Amniotic stem cell (primary cell): ENCODE data around the gene POLE2.
"Not testable (repeated sequence)": the region's sequence is repeated elsewhere in the genome, so short reads cannot be mapped to it uniquely, and the experiment has no call there.

Experiments
- DNase-seq: peaks from one replicate; lab custom pipeline; 2025; lab: John Stamatoyannopoulos, UW

The POLE2 gene

DNA sequence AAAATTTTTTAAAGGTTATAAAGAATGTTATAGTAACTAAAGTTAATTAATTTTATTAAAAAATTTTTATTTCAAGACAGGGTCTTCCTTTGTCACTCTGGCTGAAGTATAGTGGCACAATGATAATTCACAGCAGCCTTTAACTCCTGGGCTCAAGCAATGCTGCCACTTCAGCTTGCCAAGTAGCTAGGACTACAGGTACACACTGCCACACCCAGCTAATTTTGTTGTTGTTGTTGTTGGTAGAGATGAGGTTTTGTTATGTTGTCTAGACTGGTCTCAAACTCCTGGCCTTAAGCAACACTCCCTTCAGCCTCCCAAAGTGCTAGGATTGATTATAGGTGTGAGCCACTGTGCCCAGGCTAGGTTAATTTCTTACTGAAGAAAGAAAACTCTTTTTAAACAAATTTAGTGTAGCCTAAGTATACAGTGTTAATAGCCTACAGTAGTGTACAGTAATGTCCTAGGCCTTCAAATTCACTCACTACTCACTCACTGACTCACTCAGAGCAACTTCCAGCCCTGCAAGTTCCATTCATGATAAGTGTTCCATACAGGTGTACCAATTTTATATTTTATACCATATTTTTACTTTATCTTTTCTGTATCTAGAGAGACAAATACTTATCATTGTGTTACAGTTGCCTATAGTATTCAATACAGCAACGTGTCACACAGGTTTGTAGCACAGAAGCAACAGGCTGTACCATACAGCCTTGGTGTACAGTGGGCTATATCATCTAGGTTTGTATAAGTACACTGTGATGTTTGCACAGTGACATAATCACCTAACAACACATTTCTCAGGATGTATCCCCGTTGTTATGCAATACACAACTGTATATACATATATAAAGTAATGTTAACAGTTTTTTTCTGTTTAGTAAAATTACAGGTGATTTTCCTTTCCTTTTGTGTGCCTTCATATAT is 28.2 kb downstream of the POLE2 start:
- DNase-seq = no peak

DNA sequence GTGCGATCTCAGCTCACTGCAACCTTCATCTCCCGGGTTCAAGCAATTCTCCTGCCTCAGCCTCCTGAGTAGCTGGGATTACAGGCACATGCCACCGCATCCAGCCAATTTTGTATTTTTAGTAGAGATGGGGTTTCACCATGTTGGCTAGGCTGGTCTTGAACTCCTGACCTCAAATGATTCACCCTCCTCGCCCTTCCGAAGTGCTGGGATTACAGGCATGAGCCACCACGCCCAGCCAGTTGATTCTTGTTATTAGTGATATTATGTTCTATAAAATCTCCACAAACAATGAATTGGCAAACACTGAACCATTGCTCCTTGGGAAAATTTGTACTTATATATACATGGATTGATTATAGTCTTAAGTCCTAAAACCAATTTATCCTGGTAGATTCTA is 30.5 kb downstream of the POLE2 start:
- DNase-seq = not testable (repeated sequence)

DNA sequence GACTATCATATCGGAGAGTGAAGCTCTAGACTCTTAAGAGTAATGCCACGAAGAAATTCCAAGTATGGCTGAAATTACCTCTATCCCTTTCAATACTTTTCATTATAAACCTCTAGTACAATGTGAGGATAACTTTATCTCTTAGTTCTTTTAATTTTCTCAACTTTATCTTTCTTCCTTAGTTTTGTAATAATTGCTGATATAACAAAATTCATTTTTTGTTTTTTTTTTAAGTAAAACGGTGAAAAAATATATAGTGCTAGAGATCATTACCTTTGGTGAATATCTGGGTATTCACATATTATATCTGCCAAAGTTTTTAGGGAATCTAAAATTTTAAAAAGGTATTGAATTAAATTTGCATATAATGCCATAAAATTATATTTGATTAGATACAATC is 33.5 kb downstream of the POLE2 start:
- no peak for DNase-seq

DNA sequence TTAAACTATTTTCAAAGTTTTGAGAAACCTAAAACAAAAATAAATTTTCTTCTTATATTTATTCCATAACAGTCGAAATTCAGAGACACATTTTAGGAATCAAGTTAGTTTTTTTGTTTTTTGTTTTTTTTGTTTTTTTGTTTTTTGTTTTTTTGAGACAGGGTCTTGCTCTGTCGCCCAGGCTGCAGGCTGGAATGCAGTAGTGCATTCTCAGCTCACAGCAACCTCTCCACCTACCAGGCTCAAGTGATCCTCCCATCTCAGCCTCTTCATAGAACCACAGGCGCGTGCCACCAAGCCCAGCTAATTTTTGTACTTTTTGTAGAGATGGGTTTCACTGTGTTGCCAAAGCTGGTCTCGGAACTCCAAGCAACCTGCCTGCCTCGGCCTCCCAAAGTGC is 34.5 kb downstream of the POLE2 start:
- no peak for DNase-seq

DNA sequence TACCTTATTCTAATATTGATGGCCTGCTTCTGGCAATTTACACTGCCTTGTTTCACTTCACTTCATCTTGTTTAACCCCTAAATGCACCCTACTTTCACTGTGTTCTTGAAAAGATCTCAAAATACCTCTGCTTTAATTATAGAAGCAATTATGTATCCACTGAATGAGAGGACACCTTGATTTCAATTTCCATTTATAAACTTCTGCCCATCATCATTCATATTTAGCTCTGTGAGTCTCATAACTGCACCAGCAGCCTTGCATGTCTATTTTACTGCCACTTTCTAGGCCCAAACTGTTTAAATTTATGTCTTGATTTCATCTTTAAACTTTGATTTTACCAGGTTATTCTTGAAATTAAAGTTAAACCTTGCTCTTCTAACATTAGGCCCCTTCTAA is 45.9 kb downstream of the POLE2 start:
- DNase-seq = no peak

DNA sequence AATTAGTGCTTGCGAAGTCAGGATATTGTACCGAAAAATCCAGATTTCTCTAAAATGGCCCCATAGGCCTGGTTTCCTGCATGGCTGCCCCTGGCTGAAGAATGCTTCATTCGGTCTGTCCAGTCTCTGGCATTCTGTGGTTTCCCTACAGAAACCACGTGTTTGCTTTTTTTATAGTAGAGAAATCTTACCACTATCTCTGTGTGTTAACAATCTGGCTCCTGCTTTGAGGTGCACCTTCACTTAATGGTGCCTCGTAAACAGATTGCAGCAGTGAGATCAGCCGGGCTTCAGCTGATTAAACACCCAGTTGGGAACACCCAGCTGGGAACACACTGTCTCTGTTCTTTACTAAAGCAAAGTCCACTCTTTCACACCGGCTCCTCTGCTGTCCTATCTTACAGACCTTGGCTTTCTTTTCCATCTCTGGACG is 46.3 kb downstream of the POLE2 start:
- DNase-seq = no peak

DNA sequence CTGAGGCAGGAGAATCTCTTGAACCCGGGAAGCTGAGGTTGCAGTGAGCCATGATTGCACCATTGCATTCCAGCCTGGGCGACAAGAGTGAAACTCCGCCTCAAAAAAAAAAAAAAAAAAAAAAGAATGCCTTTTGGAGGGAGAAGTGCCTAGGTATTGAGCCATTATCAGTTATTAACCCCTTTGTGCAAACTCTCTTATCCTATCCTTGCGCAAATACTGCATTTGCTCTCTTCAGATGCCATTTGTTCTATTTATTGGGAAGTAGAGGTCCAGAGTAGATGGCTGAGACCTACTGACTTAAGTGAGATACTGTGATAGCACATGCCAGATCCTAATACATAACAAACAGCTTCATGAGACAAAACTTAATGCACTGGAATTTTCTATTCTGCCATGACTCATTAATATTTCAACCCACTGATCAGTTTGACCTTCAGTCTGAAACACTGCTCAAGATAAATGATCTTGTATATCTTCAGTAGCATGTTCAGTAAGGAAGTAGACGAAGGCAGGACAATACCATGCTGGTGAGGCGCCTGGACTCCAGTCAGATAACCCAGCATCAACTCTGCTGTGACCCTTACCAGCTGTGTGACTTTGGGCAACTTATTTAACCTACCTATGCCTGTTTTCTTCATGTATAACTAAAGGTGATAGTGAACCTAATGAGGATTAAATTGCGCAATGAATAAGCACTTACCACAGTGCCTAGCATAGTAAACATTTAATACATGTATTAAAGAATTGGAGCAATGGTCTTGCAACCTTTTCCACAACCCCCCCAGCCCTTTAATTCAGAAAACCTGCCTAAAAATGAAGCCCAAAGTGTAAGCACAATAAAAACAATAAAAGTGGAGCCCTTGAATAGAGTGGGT is 47.2 kb downstream of the POLE2 start:
- DNase-seq = no peak

DNA sequence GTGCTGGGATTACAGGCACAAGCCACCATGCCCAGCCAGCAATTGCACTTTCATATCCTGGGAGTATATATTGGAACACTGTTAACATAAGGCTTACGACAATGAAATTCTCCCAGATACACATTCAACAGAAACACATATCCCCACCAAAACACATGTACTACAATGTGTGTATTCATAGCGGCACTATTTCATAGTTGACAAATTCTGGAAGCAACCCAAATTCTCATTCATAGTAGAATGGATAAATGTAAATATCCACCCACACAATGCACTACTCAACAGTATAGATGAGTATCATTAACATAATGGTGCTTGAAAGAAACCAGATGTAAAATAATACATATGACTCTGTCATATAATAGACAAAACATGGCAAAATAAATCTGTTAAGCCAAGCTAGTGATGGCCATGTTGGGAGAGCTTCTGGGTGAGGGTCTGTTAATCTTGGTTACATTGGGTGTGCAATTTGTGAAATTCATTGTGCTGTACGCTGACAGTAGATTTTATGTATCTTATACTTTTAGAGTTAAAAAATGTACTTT is 50.4 kb downstream of the POLE2 start:
- DNase-seq = no peak

DNA sequence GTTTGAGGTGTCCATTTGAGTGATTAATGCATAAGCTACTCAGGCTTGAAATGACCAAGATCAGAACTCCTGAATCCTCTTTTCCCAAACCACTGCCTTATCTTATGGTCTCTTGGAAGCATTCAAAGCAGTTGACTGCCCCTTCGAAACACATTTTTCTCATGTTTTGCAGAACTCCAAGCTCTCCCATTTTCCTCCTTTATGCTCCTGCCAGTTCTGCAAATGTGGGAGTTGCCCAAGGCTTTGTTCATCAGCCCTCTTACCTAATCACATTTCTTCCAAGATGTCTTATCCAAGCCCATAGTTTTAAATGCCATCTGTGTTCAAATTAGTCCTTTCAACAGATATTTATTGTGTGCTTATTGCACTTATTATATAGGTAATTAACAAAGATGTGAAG is 51.1 kb downstream of the POLE2 start:
- DNase-seq = no peak

DNA sequence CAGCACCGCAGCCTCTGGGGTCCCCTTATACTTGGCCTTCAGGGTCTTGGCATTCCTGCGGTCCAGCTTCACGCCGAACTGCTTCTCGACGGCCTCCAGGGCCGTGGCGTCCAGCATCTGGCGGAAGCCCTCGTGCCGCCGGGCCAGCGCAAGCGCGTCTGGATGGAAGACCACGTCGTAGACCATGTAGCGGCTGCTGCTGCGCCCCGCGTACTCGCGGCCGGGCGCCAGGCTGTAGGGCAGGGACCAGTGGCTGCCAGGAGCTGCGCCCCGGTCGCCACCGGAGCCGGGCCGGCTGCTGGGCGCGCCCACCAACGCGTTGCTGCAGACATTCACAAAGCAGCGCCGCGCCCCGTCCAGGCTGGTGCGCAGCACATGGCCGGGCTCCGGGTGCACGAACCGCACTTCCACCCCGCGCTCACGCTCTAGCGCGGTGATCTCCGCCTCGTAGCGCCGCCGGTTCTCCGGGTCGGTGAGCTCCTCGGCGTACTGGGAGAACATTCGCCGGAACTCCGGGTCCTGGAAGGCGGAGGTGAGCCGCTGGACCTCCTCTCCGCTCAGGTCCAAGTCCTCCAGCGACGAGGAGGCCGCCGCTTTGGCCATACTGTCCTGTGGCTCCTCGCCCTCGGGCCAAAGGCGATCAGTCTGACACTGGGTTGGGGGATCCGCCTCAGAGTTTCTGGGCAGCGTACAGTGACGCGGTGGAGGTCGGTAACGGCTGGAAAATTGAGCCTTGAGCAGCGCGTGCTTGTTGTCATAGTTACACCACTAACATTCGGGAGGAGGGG is 53.3 kb downstream of the POLE2 start, which contains the start of gene DNAAF2:
Gene DNAAF2 (minus strand): TSS at position 698 of the 788 bp plus-strand sequence. CDS start 95 bp downstream, at position 603.
- peak; percentile 88 for DNase-seq

DNA sequence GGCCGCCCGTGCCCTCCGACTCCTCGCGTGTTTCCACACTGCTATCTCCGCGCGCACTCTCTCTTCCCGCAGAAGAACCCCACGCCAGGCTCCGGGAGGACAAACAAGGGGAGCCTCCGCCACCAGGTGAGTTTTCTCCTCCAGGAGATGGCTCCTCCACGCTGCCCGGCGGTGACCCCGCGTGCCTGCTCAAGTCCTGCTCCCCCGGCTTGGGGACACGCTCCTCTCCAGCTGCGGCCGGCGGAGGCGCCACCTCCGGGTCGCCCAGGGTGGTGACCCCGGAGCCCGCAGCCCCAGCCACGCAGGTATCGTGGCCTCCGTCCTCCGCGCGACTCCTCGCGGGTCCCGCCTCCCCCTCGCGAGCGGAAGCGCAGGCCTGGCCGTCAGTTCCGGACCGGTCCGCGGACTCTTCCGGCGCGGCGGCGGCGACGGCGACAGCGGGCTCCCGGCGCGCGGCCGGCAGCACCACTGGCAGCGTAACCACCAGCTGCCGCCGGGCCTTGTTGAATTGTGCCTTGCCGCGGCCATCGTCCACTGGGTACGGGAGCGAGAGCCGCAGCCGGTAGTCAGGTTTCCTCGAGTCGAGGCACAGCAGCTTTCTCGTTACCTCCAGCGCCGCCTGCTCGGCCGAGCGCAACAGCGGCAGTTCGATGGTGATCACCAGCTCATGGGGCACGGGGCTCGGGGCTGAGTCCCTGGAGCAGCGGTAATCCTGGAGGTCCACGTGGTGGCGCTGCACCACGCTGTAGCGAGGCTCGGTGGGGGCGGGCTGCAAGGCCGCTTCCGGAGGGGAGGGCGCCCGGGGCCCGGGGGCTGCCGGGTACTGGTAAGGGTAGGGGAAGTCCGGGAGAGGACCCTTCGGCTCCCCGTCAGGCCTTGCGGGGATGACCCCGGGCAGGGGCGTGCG is 54.1 kb downstream of the POLE2 start:
- peak; percentile 88 for DNase-seq

DNA sequence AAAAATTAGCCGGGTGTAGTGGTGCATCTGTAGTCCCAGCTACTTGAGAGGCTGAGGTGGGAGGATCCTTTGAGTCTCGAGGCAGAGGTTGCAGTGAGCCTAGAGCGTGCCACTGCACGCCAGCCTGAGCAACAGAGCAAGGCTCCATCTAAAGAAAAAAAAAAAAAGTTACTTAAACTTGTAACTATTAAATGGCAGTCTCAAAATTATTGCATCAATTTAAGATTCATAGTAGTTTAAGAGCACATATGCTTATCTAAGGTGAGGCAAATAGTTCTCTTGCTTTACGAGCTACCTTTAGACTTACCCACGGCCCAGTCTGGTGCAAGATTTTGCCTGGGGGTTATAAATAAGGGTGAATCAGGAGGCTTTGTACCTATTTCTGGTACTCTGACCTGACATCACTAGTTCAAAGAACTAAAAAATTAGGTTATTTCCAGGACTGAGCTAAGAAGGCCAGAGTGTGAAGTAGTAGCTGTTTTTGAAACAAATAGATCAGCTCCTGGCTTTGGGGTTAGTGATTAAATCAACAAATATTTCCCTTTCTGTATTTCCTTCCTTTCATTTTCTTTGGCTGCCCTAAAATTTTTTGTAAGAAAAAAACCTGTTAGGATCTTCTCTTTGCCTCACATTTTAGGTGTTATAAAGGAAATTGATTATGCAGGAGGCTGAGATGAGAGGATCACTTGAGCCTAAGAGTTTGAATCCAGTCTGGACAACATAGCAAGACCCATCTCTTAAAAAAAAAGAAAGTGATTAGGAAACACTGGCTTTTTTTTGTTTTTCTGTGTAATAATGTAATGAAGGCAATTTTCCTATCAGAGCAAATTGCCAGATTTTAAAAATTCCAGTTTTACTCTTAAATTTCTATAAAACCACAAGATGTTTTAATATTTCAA is 63.8 kb downstream of the POLE2 start:
- no peak for DNase-seq

DNA sequence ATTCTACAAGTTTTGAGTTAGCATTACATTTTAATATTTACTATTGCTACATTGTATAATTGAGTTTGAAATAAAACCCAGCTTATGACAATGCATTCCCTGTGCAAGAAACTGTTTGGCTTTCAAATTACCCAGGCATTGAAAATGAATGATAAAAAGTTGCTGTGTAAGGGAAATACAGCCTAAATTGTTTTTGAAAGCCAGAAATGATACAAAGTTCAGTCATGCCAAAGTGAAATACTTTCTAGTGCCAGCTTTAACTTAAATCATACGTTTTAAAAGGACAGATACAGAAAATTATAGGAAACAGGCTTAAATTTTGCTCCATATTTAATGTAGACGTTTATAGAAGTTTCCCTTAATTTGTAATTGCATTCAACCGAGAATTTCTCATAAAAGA is 64.6 kb downstream of the POLE2 start:
- DNase-seq = no peak

DNA sequence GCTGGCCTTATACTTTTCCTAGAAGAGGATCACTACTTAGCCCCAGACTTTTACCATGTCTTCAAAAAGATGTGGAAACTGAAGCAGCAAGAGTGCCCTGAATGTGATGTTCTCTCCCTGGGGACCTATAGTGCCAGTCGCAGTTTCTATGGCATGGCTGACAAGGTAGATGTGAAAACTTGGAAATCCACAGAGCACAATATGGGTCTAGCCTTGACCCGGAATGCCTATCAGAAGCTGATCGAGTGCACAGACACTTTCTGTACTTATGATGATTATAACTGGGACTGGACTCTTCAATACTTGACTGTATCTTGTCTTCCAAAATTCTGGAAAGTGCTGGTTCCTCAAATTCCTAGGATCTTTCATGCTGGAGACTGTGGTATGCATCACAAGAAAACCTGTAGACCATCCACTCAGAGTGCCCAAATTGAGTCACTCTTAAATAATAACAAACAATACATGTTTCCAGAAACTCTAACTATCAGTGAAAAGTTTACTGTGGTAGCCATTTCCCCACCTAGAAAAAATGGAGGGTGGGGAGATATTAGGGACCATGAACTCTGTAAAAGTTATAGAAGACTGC is 65.9 kb downstream of the POLE2 start:
- no peak for DNase-seq

DNA sequence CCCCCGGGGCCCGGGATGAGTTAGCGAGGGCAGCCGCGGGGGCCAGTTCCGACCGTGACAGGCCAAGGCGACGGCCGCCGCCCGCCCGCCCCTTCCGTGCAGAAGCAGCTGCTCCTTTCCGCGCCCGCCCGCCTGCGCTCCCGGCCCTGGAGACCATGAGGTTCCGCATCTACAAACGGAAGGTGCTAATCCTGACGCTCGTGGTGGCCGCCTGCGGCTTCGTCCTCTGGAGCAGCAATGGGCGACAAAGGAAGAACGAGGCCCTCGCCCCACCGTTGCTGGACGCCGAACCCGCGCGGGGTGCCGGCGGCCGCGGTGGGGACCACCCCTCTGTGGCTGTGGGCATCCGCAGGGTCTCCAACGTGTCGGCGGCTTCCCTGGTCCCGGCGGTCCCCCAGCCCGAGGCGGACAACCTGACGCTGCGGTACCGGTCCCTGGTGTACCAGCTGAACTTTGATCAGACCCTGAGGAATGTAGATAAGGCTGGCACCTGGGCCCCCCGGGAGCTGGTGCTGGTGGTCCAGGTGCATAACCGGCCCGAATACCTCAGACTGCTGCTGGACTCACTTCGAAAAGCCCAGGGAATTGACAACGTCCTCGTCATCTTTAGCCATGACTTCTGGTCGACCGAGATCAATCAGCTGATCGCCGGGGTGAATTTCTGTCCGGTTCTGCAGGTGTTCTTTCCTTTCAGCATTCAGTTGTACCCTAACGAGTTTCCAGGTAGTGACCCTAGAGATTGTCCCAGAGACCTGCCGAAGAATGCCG is 66.7 kb downstream of the POLE2 start:
- no peak for DNase-seq

DNA sequence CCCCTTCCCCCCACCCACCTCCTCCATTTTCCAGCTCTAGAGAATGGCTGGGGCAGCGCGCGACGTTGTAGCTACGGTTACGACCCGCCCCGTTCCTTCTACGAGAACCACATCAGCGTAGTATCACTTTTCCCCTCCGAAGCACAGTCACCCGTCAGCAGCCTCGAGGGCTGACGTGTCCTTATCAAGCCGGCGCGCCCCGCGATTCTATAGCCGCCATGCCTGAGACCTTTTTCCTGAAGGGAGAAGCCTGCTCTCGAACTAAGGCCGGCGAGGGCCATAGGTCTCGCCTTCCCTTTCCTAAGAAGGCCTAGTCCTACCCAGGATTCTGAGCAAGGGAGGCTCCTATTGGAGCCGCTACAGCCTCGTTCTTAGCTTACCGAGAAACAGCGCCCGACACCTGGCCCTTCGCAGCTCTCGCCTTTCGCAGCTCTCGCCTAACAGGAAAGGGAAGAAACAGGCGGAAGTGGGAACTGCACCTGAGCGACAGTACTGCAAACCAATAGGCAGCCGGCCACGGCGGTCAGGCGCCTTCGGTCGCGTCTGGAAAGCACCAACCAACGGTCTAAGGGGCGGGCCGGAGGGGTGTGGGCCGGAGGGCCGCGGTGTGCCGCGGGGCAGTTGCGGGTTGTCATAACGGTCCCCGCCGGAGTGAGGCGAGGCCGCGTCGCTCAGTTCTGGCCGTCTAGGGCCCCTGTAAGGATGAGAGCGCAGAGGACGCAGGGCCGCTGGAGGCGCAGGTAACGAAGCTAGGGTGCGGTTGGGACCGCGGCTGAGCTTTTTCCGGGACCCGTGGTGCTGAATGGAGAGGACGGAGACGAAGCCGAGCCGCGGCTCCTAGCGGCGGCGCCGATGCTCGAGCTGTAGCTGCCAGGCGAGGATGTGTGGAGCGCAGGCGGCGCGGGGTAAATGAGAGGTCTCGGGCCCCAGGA is 67.6 kb downstream of the POLE2 start, which contains the start of the genes MGAT2 and RPL36AL:
Gene MGAT2 (plus strand): TSS at position 618 of the 932 bp plus-strand sequence. CDS start 470 bp downstream, outside the sequence.
Gene RPL36AL (minus strand): TSS at position 445 of the 932 bp plus-strand sequence. CDS start 1,522 bp downstream, outside the sequence.
- DNase-seq = peak; percentile 99

DNA sequence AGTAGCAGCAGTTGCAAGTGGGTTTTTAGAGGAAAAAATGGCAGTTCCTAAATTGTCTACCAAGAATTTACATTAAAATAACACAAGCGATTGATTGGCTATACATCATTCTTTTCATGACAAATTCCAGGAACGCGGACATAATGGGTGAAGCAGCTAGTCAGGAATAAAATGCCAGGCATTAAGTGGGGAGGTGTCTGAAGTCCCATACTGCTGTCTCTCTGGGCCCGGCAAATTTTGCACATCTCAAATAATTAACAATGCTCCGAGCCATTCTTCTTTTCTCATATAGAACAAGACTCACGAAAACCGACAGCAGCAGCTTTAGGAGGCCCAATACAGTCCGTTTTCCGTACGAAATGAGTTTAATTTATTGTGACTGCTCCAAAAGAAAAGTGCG is 68.3 kb downstream of the POLE2 start:
- DNase-seq = no peak
